Cardiac septum (tissue), 1 donor: Measurements from ENCODE around the gene FOXL2. TPM values are rescaled to one million over a fixed set of nuclear protein-coding genes. Genes with fewer than 3 reads are reported as not detected.
"Not testable (repeated sequence)": the region's sequence is repeated elsewhere in the genome, so short reads cannot be mapped to it uniquely, and the experiment has no call there.

Source experiments
- DNase-seq: peaks from one replicate; pipeline ENCODE4 v3.0.0-alpha.2; 2020; ENCODE audit warnings: low spot score
- intact Hi-C: fragments of 100-400 bp; cut with DNase I; formaldehyde crosslinking; loops from one replicate; pipeline ENCODE4 v1.14.0; 2022
- total RNA-seq: library from RNA; stranded (reverse); fragmentation: NEBNext Ultra II Directional; extraction: Animal tissue kit (Norgen Biotek cat#: 25700); gene quantifications from one replicate; pipeline ENCODE4 v1.2.1, GENCODE V29; 2021
- donor health status: DM: no; HTN: no; CAD: no.

Gene FOXL2
- total RNA-seq, 1 donor from 2014 or later, result 0.11 TPM

DNA sequence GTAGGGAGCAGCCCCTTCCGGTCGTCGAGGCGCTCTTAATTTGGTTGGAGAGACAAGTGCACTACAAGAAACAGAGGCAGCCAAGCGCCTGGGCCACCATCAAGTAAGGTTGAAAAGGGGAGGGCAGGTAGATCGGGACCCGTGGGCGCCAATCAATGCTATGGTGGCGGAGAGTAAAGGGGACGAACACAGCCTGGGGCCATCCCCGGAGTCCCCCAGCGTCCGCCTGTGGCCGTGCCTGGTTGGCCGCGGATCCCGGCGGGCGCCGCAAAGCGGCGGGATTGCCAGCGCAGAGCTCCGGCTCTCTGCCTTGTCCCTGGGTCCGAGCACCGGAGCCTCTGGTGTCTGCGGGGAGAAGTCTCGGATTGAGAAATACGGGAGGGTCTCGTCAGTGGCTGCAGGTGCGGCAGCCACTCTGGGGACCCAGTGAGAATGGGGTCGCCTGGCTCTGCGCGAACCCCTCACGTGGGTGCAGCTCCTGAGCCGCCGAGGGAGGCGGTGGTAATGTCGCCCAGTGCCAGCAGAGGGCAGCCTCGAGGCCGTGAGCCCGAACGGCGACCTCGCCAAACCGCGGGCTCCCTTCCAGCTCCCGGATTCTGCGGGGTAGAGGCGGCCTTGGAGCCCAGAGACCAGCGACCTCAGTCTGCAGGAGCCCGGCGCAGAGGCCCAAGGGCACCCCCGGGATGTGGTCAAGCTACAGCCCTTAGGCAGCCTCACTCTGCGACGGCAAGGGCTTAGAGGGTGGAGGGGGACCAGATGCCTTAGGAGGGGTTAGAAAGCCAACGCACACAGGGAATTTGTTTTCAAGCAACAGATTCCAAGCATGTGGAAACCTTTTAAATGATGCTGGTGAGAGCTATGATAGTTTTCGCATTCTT, 10.8 kb downstream of the FOXL2 start:
- peak; percentile 88 for DNase-seq
- intact Hi-C loops, result loop anchor here (1.0 to 5.0 kb wide), 2 partner anchors 41 to 393 kb away; no protein-coding TSS in a partner anchor

- DNase-seq, result no peak
- intact Hi-C loops, result loop anchor here (5.0 kb wide), 1 partner anchor 42 kb away; no protein-coding TSS in a partner anchor
Measured at GRCh38 chr3:138935505-138935862, 11.5 kb downstream of the FOXL2 start.

GRCh38 chr3:138933981-138934691, 12.8 kb downstream of the FOXL2 start:
- DNase-seq, result no peak
- intact Hi-C loops, result no loop called here

GRCh38 chr3:138933068-138933668, 13.8 kb downstream of the FOXL2 start:
- DNase-seq, result no peak
- intact Hi-C loops, result no loop called here

GRCh38 chr3:138928727-138929372, 18.1 kb downstream of the FOXL2 start:
- intact Hi-C loops, result loop anchor here (10.0 kb wide), 1 partner anchor 514 kb away; no protein-coding TSS in a partner anchor

GRCh38 chr3:138923531-138923994, 23.4 kb downstream of the FOXL2 start:
- peak; percentile 86 for DNase-seq
- intact Hi-C loops, result loop anchor here (5.0 to 10.0 kb wide), 2 partner anchors 446 to 509 kb away; no protein-coding TSS in a partner anchor

More at GRCh38 chr3:138928727-138929372, 18.1 kb downstream of the FOXL2 start:
- DNase-seq, result no peak

GRCh38 chr3:138922400-138922799, 24.5 kb downstream of the FOXL2 start:
- intact Hi-C loops, result loop anchor here (5.0 to 10.0 kb wide), 2 partner anchors 445 to 508 kb away; no protein-coding TSS in a partner anchor
- DNase-seq, result not testable (repeated sequence)

DNA sequence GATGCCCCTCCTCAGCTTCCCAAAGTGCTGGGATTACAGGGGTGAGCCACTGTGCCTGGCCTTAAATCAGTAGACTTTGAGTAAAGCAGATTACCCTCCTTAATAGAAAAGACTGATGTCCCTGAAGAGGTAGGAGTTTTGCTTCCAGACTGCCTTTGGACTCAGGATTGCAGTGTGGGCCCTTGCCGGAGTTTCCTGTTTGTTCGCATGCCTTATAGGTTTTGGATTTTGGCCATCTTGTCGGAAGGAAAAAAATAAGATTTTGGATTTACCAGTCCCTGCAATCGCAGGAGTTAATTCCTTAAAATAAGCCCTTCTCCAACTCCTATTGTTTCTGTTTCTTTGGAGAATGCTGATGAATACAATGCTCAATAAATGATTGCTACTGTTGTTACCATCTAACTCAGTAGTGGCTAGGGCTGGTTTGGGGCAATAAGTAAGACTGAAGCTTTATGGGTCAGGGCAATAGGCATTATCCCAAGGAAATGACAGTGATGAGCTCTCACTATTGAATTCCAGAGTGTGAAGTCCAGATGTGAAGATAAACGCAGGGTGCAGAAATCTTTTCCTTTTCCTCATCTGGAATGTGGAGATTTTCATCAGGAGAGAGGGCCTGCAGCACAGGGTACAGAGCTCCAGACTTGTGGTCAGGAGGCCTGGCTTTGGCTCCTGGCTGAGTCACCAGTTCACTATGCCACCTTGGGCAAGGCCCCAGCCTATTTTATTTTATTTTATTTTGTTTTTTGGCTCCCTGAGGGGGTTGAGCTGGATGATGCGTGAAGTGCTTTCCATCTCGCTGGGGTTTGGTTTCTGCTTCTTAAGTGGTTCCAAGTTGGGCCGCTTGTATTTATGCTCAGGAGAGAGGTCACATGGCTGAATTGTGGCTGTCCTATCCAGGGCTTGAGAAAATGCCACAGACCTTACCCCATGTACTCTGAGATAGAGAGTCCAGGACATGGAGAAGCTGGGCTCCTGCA, 25.3 kb downstream of the FOXL2 start:
- no peak for DNase-seq
- intact Hi-C loops, result loop anchor here (5.0 to 10.0 kb wide), 2 partner anchors 444 to 507 kb away; no protein-coding TSS in a partner anchor

- intact Hi-C loops, result loop anchor here (5.0 to 10.0 kb wide), 2 partner anchors 312 to 585 kb away; partner anchors contain the start of gene FAIM
Measured at GRCh38 chr3:138919325-138919724, 27.6 kb downstream of the FOXL2 start.

DNA sequence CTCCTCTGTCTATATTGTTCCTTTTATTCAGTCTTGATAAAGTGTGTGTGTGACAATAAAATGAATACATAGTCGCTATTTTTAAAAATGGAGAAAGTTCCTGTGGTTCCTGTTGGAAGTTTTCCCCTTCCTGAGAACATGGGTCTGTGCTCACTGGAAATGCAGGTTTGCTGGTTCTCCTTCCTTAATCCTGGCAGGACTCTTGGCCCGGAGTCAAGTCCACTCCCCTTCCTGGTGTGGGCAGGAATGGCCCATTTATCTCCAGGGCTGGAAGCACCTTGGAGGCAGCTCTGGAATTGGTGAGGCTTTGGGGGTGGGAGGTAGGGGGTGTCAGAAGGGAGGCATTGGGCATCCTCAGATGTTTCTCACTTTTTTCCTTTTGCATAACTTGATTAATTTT, 30.1 kb downstream of the FOXL2 start:
- no peak for DNase-seq
- intact Hi-C loops, result loop anchor here (2.0 to 10.0 kb wide), 3 partner anchors 218 to 582 kb away; partner anchors contain the start of gene FAIM

More at GRCh38 chr3:138919325-138919724, 27.6 kb downstream of the FOXL2 start:
- no peak for DNase-seq

DNA sequence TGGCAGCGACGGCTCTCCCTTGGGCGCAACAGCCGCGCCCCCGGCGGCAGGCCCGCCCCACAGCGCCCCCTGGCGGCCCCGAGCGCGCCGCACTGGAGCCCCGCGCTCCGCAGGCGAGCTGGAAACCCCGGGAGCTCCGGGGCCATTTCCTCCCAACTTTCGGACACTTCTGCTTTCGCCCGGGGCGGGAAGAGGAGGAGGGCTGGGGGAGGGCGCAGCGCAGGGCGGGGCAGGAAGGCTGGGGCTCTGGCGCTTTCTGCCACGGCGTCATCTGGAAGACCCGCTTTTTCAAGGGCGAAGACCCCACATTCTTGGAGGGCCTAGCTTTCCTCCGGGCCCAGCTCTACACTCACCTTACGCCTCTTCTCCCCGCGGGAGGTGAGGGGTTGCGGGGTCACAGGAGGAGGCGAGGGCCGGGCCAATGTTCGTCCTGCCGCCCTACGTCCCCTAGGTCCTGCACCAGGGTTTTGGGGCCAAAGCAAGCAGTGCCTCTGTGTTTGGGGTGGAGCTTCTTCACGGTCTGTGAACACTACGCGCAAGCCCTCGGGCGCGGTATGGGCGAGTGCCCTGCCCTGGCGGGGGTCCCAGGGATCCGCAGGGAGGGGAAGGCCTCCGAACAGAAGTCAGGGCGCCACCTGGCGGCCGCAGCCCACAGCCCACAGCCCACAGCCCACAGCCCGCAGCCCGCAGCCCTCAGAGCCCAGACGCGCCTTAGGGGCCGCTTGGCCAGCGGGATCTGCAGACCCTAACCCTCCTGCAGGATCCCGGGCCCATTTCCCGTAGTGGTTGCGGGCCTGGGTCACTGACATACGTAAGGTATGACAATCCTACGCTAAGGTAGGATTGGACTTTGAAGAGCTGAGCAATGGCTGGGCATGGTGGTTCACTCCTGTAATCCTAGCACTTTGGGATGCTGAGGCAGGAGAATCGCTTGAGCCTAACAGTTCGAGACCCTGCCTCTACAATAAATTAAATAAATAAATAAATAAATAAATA, 31.1 kb downstream of the FOXL2 start:
- DNase-seq, result peak; percentile 96
- intact Hi-C loops, result loop anchor here (1.0 to 10.0 kb wide), 5 partner anchors 81 to 581 kb away; partner anchors contain the start of genes CEP70, FAIM and PIK3CB

DNA sequence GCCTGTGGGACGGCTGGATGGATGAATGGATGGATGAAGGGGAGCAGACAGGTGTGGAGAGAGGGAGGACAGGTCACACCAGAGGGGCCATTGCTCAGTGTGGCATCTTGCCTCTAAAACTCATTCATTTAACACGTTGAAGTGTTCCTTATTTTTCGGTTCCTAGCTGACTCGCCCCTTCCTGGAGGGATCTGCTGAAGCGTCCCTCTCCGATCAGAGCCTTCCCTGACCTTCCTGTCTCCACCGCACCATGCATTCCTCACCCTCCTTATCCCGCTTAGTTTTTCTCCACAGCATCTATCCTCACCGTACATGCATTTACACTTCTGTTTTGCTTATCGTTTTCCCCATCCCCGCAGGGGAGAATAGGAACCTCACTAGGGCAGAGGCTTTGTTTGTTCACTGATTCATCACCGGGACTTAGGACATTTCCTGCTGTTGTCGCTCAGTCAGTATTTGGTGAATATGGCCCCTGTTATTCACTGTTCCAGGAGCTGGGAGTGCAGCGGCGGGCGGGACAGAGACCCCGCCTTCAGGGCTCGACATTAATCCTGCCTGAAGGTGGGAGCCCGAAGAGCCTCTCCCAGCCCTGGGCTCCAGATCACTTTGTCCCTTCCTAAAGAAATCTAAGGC, 32.0 kb downstream of the FOXL2 start:
- intact Hi-C loops, result loop anchor here (1.0 to 10.0 kb wide), 5 partner anchors 80 to 580 kb away; partner anchors contain the start of genes CEP70, FAIM and PIK3CB
- no peak for DNase-seq

DNA sequence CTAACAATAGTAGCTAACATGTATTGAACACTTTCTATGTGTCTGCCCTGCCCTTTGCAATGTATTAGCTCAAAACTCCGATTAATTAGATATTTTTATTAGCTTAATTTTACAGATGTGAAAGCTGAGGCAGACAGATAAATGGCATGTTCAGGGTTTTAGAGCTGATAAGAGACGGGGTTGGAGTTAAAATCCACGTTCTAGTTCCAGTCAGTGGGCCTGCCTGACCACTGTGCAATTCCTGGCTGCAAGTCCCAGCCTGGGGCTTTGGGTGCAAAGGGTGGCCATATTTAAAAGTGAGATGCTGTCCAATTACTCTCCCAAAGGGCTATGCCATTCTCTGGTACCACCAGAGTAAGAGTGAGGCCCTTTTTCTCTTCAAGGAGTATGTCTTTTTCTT, 33.2 kb downstream of the FOXL2 start:
- intact Hi-C loops, result loop anchor here (2.0 to 10.0 kb wide), 3 partner anchors 79 to 579 kb away; partner anchors contain the start of gene PIK3CB
- no peak for DNase-seq

DNA sequence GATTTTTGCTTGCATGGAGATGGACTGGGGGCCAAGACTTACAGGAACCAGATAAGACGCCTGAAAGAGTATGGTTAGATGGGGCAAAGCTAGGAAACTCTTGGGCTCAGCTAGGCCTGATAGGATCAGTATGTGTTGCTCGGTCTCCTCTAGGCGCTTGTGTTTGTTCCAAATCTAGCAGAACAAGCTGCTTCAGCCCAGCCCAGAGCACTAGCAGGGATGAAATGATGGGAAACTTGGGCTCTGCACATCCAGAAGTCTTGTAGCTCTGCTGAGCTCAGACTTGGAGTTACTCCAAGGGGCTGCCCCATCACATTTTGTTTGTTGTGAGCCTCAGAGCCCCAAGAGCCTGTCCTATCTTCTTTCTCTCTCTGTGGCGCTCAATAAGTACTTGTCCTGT, 34.7 kb downstream of the FOXL2 start:
- intact Hi-C loops, result loop anchor here (5.0 to 10.0 kb wide), 2 partner anchors 135 to 577 kb away; no protein-coding TSS in a partner anchor

GRCh38 chr3:138911621-138912020, 35.3 kb downstream of the FOXL2 start:
- intact Hi-C loops, result loop anchor here (5.0 to 10.0 kb wide), 2 partner anchors 134 to 577 kb away; no protein-coding TSS in a partner anchor

More for the DNA sequence above, 34.7 kb downstream of the FOXL2 start:
- no peak for DNase-seq

GRCh38 chr3:138909904-138910303, 37.0 kb downstream of the FOXL2 start:
- DNase-seq, result no peak
- intact Hi-C loops, result loop anchor here (5.0 to 10.0 kb wide), 2 partner anchors 133 to 575 kb away; no protein-coding TSS in a partner anchor

More at GRCh38 chr3:138911621-138912020, 35.3 kb downstream of the FOXL2 start:
- DNase-seq, result no peak
